Neural progenitor cell (in vitro differentiated cells): ENCODE measurements around the gene GGT5. TPM values are rescaled to one million over a fixed set of nuclear protein-coding genes. Genes with fewer than 3 reads are reported as not detected.

ENCODE experiments used
- DNase-seq: peaks from one replicate; pipeline ENCODE4 v3.0.0-alpha.2; 2016; ENCODE audit warnings: low spot score
- H2AFZ ChIP-seq: fragments of 200-600 bp; sonication (generic); replicated peaks from 2 replicates; pipeline ENCODE4 v1.6.1; 2016; ENCODE audit warnings: antibody characterized with exemption
- H3F3A ChIP-seq: fragments of 200-600 bp; sonication (generic); 2 replicates; pipeline ENCODE4 v1.6.1; 2016; ENCODE audit warnings: antibody characterized with exemption, low read depth
- H3K27ac ChIP-seq: fragments of 200-600 bp; sonication (generic); 2 replicates; pipeline ENCODE4 v1.5.1; 2016; ENCODE audit warnings: mild to moderate bottlenecking
- H3K27me3 ChIP-seq: fragments of 200-600 bp; sonication (generic); 2 replicates; pipeline ENCODE4 v1.6.1; 2016; ENCODE audit warnings: mild to moderate bottlenecking, moderate library complexity
- H3K36me3 ChIP-seq: fragments of 200-600 bp; sonication (generic); 2 replicates; pipeline ENCODE4 v1.5.1; 2016
- H3K4me1 ChIP-seq: fragments of 200-600 bp; sonication (generic); 2 replicates; pipeline ENCODE4 v1.6.1; 2016; ENCODE audit warnings: mixed run types
- H3K4me2 ChIP-seq: fragments of 200-600 bp; sonication (generic); 2 replicates; pipeline ENCODE4 v1.6.1; 2016
- H3K4me3 ChIP-seq: fragments of 200-600 bp; sonication (generic); 2 replicates; pipeline ENCODE4 v1.5.1; 2016
- H3K79me2 ChIP-seq: fragments of 200-600 bp; sonication (generic); 2 replicates; pipeline ENCODE4 v1.6.1; 2016; ENCODE audit warnings: low read depth
- H3K9ac ChIP-seq: fragments of 200-600 bp; sonication (generic); 2 replicates; pipeline ENCODE4 v1.6.1; 2016
- H3K9me3 ChIP-seq: fragments of 200-600 bp; sonication (generic); 2 replicates; pipeline ENCODE4 v1.5.1; 2016; ENCODE audit warnings: low read depth
- H4K20me1 ChIP-seq: fragments of 200-600 bp; sonication (generic); 2 replicates; pipeline ENCODE4 v1.6.1; 2016; ENCODE audit warnings: low read depth
- H3K27ac Mint-ChIP-seq: 3 replicates; pipeline ENCODE4 v1.8.0; 2021; ENCODE audit warnings: mixed read lengths
- H3K27me3 Mint-ChIP-seq: 2 replicates; pipeline ENCODE4 v1.8.0; 2022; ENCODE audit warnings: low read depth, mild to moderate bottlenecking, inconsistent platforms, moderate library complexity, mixed read lengths; ENCODE audit not compliant: insufficient read depth
- H3K36me3 Mint-ChIP-seq: 3 replicates; pipeline ENCODE4 v1.8.0; 2021; ENCODE audit warnings: mixed read lengths
- H3K4me1 Mint-ChIP-seq: 3 replicates; pipeline ENCODE4 v1.8.0; 2021; ENCODE audit warnings: mixed read lengths
- H3K4me3 Mint-ChIP-seq: 3 replicates; pipeline ENCODE4 v1.8.0; 2021; ENCODE audit warnings: mild to moderate bottlenecking, moderate library complexity, mixed read lengths
- H3K9me3 Mint-ChIP-seq: 3 replicates; pipeline ENCODE4 v1.8.0; 2020; ENCODE audit warnings: mixed read lengths
- EZH2 ChIP-seq: fragments of 200-600 bp; sonication (generic); IDR thresholded peaks from 2 replicates; pipeline ENCODE4 v1.6.1; 2017; ENCODE audit warnings: antibody characterized with exemption, mild to moderate bottlenecking, moderate library complexity
- EZH2phosphoT487 ChIP-seq: fragments of 200-600 bp; sonication (generic); IDR thresholded peaks from 2 replicates; pipeline ENCODE4 v1.6.1; 2017; ENCODE audit warnings: antibody characterized with exemption
- total RNA-seq: library from RNA; depleted of rRNA; stranded (reverse); fragments of >200 nt; gene quantifications from 2 replicates; pipeline ENCODE4 v1.2.3, GENCODE V29; 2015; ENCODE audit warnings: low replicate concordance
- TF ChIP-seq, protein P1 (sequence below): fragments of 200-600 bp; sonication (generic); IDR thresholded peaks from 2 replicates; pipeline ENCODE4 v1.5.1; 2017; ENCODE audit warnings: antibody characterized with exemption, mild to moderate bottlenecking

Gene GGT5
- total RNA-seq, 1 donor from 2014 or later, result not detected

DNA sequence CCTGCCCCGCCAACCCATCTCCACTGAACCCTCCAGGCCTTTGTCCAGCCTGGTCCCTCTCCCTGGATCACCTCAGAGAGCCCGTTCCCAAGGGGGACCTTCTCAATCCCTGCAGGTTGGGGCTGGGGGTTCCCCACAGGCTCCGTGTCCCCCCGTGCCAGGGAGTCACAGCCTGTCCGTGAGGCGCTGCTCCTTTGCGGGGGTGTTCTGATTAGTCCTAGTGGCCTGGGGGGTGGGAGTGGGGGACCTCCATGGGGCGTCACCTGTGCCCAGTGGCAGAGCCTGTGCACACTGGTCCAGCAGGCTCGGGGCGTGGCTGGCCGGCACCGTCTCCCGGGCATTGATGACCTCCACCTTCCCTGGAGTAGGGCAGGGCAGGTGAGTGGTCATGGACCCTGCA is 11.6 kb downstream of the GGT5 start:
- H3K79me2 ChIP-seq, result no peaks in the 10 kb centered on the region
- Mint-ChIP-seq H3K4me3 (no peak overlapping the region), H3K4me1 (peaks cover 2% of the 10 kb centered on the region), H3K27me3 (no peaks in the 10 kb centered on the region), H3K36me3 (no peaks in the 10 kb centered on the region), H3K27ac (no peak overlapping the region), H3K9me3 (no peaks in the 10 kb centered on the region)
- TF ChIP-seq EZH2phosphoT487, result no peak
- no peaks in the 10 kb centered on the region for H4K20me1 ChIP-seq
- no peaks in the 10 kb centered on the region for H3K36me3 ChIP-seq
- H3K9ac ChIP-seq, result no peak overlapping the region
- no peaks in the 10 kb centered on the region for H3K27me3 ChIP-seq
- H3K27ac ChIP-seq, result no peak overlapping the region
- H2AFZ ChIP-seq, result no peak overlapping the region
- no peaks in the 10 kb centered on the region for H3F3A ChIP-seq
- H3K4me3 ChIP-seq, result no peak overlapping the region
- DNase-seq, result no peak
- H3K4me2 ChIP-seq, result no peak overlapping the region
- H3K9me3 ChIP-seq, result no peaks in the 10 kb centered on the region
- peaks cover 6% of the 10 kb centered on the region for H3K4me1 ChIP-seq

DNA sequence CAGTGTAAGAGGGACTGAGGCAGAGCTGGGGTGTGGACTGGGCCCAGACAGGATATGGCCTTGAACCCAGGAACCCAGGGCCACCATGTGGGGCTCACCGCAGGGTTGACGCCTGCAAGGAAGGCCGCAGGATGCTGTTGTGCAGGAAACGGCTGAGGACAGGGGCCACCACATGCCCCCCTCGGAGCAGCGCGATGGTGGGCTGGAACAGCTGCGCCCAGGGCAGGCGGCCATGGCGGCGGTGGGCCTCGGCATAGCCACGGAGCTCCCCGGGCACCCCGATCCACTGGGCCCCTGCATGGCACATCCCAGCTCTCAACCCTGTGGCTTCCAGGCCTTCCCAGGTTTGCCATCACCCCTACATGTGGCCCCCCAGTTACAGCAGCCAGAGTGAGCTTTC is 12.2 kb downstream of the GGT5 start:
- H3K36me3 Mint-ChIP-seq, result no peaks in the 10 kb centered on the region
- H3K9me3 Mint-ChIP-seq, result no peaks in the 10 kb centered on the region
- Histone ChIP-seq H3K4me1 (peaks cover 6% of the 10 kb centered on the region), H4K20me1 (no peaks in the 10 kb centered on the region), H3K27ac (no peak overlapping the region), H3K9ac (no peak overlapping the region), H3K4me3 (no peak overlapping the region), H3K27me3 (no peaks in the 10 kb centered on the region), H2AFZ (no peak overlapping the region), H3K79me2 (no peaks in the 10 kb centered on the region), H3K36me3 (no peaks in the 10 kb centered on the region), H3F3A (no peaks in the 10 kb centered on the region), H3K9me3 (no peaks in the 10 kb centered on the region), H3K4me2 (no peak overlapping the region)
- DNase-seq, result no peak
- H3K4me3 Mint-ChIP-seq, result no peak overlapping the region
- H3K27ac Mint-ChIP-seq, result no peak overlapping the region
- no peaks in the 10 kb centered on the region for H3K27me3 Mint-ChIP-seq
- no peak for TF ChIP-seq EZH2
- TF ChIP-seq, protein P1, sequence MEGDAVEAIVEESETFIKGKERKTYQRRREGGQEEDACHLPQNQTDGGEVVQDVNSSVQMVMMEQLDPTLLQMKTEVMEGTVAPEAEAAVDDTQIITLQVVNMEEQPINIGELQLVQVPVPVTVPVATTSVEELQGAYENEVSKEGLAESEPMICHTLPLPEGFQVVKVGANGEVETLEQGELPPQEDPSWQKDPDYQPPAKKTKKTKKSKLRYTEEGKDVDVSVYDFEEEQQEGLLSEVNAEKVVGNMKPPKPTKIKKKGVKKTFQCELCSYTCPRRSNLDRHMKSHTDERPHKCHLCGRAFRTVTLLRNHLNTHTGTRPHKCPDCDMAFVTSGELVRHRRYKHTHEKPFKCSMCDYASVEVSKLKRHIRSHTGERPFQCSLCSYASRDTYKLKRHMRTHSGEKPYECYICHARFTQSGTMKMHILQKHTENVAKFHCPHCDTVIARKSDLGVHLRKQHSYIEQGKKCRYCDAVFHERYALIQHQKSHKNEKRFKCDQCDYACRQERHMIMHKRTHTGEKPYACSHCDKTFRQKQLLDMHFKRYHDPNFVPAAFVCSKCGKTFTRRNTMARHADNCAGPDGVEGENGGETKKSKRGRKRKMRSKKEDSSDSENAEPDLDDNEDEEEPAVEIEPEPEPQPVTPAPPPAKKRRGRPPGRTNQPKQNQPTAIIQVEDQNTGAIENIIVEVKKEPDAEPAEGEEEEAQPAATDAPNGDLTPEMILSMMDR, result no peak
- H3K4me1 Mint-ChIP-seq, result peaks cover 2% of the 10 kb centered on the region

DNA sequence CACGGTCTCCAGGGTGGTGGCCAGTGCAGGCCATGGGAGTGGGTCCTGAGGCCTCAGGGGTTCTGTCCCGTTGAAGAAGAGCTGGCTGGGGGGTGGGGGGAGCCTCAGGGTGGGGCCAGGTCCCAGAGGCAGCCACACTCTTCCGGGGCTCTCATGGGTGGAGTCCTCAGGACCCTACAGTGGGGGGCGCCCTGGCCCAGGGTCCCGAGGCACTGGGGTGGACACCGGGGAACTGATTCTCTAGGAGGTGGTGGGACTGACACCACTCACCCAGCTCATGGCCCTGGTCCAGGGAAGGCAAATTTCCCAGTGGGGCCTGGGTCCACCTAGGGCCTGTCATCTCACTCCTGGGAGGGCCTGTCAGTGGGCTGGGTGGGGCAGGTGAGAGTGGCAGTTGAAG is 12.8 kb downstream of the GGT5 start:
- Histone ChIP-seq H3K9me3 (no peaks in the 10 kb centered on the region), H3K27me3 (no peaks in the 10 kb centered on the region), H3K4me3 (no peak overlapping the region), H2AFZ (no peak overlapping the region), H3K36me3 (no peaks in the 10 kb centered on the region), H4K20me1 (no peaks in the 10 kb centered on the region), H3K27ac (no peak overlapping the region), H3F3A (no peaks in the 10 kb centered on the region), H3K79me2 (no peaks in the 10 kb centered on the region), H3K4me2 (no peak overlapping the region), H3K9ac (no peak overlapping the region), H3K4me1 (peaks cover 6% of the 10 kb centered on the region)
- no peak for TF ChIP-seq EZH2
- TF ChIP-seq EZH2phosphoT487, result no peak
- TF ChIP-seq, protein P1, result no peak
- Mint-ChIP-seq H3K27me3 (peaks cover 1% of the 10 kb centered on the region), H3K27ac (no peak overlapping the region), H3K4me3 (no peak overlapping the region), H3K9me3 (peaks cover 2% of the 10 kb centered on the region), H3K4me1 (peaks cover 2% of the 10 kb centered on the region), H3K36me3 (no peaks in the 10 kb centered on the region)
- no peak for DNase-seq

DNA sequence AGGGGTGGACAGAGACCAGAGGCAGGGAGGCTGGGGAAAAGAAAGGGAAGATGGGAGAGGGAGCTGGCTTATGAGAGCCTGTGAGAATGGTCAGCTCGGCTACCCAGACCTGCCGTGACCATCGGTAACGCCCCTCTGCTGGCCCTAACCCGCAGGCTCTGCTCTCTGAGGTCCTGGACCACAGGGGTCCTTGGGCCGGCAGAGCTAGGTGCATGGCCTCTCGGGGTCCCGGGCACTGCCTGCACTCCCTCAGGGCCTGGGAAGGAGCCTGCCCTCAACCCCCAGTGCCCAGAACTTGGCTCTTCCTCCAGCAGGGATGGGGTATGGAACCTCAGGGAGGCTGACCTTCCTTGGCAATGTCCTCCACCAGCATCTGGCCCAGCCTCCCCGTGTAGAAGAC is 13.2 kb downstream of the GGT5 start:
- H3K4me1 ChIP-seq, result peaks cover 6% of the 10 kb centered on the region
- DNase-seq, result no peak
- no peak overlapping the region for H3K4me3 ChIP-seq
- H3K27ac ChIP-seq, result no peak overlapping the region
- peaks cover 2% of the 10 kb centered on the region for H3K4me1 Mint-ChIP-seq
- no peaks in the 10 kb centered on the region for H3K27me3 ChIP-seq
- no peak overlapping the region for H2AFZ ChIP-seq
- H3K27ac Mint-ChIP-seq, result no peak overlapping the region
- H3K36me3 ChIP-seq, result no peaks in the 10 kb centered on the region
- no peaks in the 10 kb centered on the region for H3K36me3 Mint-ChIP-seq
- no peak overlapping the region for H3K9ac ChIP-seq
- no peaks in the 10 kb centered on the region for H4K20me1 ChIP-seq
- no peak overlapping the region for H3K4me2 ChIP-seq
- H3K9me3 ChIP-seq, result no peaks in the 10 kb centered on the region
- no peaks in the 10 kb centered on the region for H3K79me2 ChIP-seq
- no peak overlapping the region for H3K4me3 Mint-ChIP-seq
- no peak for TF ChIP-seq EZH2
- TF ChIP-seq EZH2phosphoT487, result no peak
- TF ChIP-seq, protein P1, result no peak
- peaks cover 2% of the 10 kb centered on the region for H3K9me3 Mint-ChIP-seq
- no peaks in the 10 kb centered on the region for H3F3A ChIP-seq
- peaks cover 2% of the 10 kb centered on the region for H3K27me3 Mint-ChIP-seq
